OCI-LY1 (cell line): ENCODE results near the gene PAWR.

Experiments used
- H2AFZ ChIP-seq: fragments of 200-600 bp; sonication (generic), shearing (Covaris generic); 2 replicates; pipeline ENCODE4 v1.6.0; 2014; ENCODE audit warnings: antibody characterized with exemption, mild to moderate bottlenecking, low read length
- H3F3A ChIP-seq: fragments of 200-600 bp; sonication (generic), shearing (Covaris generic); 2 replicates; pipeline ENCODE4 v1.6.0; 2014; ENCODE audit warnings: mild to moderate bottlenecking, antibody characterized with exemption, low read length, moderate library complexity; ENCODE audit not compliant: insufficient read depth
- H3K27ac ChIP-seq: fragments of 200-600 bp; sonication (generic); 2 replicates; pipeline ENCODE4 v1.5.1; 2014; ENCODE audit warnings: low read length, mixed run types, mild to moderate bottlenecking, low read depth; ENCODE audit not compliant: poor library complexity, severe bottlenecking
- H3K27me3 ChIP-seq: fragments of 200-600 bp; sonication (generic); 2 replicates; pipeline ENCODE4 v1.6.0; 2014; ENCODE audit warnings: antibody characterized with exemption, mild to moderate bottlenecking, low read length, moderate library complexity; ENCODE audit not compliant: insufficient read depth
- H3K36me3 ChIP-seq: fragments of 200-600 bp; sonication (generic); 2 replicates; pipeline ENCODE4 v1.6.1; 2014; ENCODE audit warnings: mild to moderate bottlenecking, antibody characterized with exemption, low read length, moderate library complexity, mixed read lengths; ENCODE audit not compliant: insufficient read depth
- H3K4me1 ChIP-seq: fragments of 200-600 bp; sonication (generic); 2 replicates; pipeline ENCODE4 v1.5.1; 2014; ENCODE audit warnings: mild to moderate bottlenecking, low read length, moderate library complexity; ENCODE audit not compliant: insufficient read depth, severe bottlenecking
- H3K4me2 ChIP-seq: fragments of 200-600 bp; sonication (generic), shearing (Covaris generic); 2 replicates; pipeline ENCODE4 v1.6.1; 2014; ENCODE audit warnings: low read length
- H3K4me3 ChIP-seq: fragments of 200-600 bp; sonication (generic); 2 replicates; pipeline ENCODE4 v1.5.1; 2014; ENCODE audit warnings: low read length, low read depth, mild to moderate bottlenecking, mixed read lengths; ENCODE audit not compliant: poor library complexity, severe bottlenecking
- H3K79me2 ChIP-seq: fragments of 200-600 bp; shearing (Covaris generic); 2 replicates; pipeline ENCODE4 v1.6.1; 2016; ENCODE audit warnings: mixed run types, low read length, mixed read lengths; ENCODE audit not compliant: insufficient read depth
- H3K9ac ChIP-seq: fragments of 200-600 bp; sonication (generic), shearing (Covaris generic); 2 replicates; pipeline ENCODE4 v1.6.1; 2014; ENCODE audit warnings: mild to moderate bottlenecking, low read length, mixed read lengths
- H3K9me2 ChIP-seq: fragments of 200-600 bp; sonication (generic), shearing (Covaris generic); 2 replicates; pipeline ENCODE4 v1.6.1; 2014; ENCODE audit warnings: low read depth, mild to moderate bottlenecking, low read length, mixed read lengths
- H3K9me3 ChIP-seq: fragments of 200-600 bp; shearing (Covaris generic); 2 replicates; pipeline ENCODE4 v1.6.1; 2014; ENCODE audit warnings: low read length, mixed read lengths
- H4K20me1 ChIP-seq: fragments of 200-600 bp; sonication (generic), shearing (Covaris generic); 2 replicates; pipeline ENCODE4 v1.6.0; 2016; ENCODE audit warnings: mild to moderate bottlenecking, low read length; ENCODE audit not compliant: insufficient read depth
- CTCF ChIP-seq: fragments of 200-600 bp; sonication (generic), shearing (Covaris generic); IDR thresholded peaks from 2 replicates; pipeline ENCODE4 v1.5.1; 2017; ENCODE audit warnings: mild to moderate bottlenecking, antibody characterized with exemption, low read length, moderate library complexity, mixed read lengths
- EZH2 ChIP-seq: fragments of 200-600 bp; sonication (generic), shearing (Covaris generic); IDR thresholded peaks from 2 replicates; pipeline ENCODE4 v1.8.0; 2017; ENCODE audit warnings: borderline replicate concordance, mixed run types, mild to moderate bottlenecking, antibody characterized with exemption, low read length, moderate library complexity, mixed read lengths

PAWR gene

GRCh38 chr12:79590751-79591150 is 100.0 kb downstream of the PAWR start:
- H3K9ac ChIP-seq: no peak overlapping the region
- H3K9me3 ChIP-seq: no peaks in the 10 kb centered on the region
- no peak overlapping the region for H2AFZ ChIP-seq
- H3F3A ChIP-seq: no peaks in the 10 kb centered on the region; the same call in 1 of the 2 replicates
- no peaks in the 10 kb centered on the region for H3K79me2 ChIP-seq
- H3K4me2 ChIP-seq: no peak overlapping the region
- H4K20me1 ChIP-seq: no peaks in the 10 kb centered on the region
- H3K9me2 ChIP-seq: no peaks in the 10 kb centered on the region; the same call in 1 of the 2 replicates
- peaks cover 45% of the 10 kb centered on the region for H3K36me3 ChIP-seq
- TF ChIP-seq CTCF: no peak
- no peak for TF ChIP-seq EZH2
- no peaks in the 10 kb centered on the region for H3K4me1 ChIP-seq
- H3K27ac ChIP-seq: no peak overlapping the region
- no peak overlapping the region for H3K4me3 ChIP-seq
- no peaks in the 10 kb centered on the region for H3K27me3 ChIP-seq

DNA sequence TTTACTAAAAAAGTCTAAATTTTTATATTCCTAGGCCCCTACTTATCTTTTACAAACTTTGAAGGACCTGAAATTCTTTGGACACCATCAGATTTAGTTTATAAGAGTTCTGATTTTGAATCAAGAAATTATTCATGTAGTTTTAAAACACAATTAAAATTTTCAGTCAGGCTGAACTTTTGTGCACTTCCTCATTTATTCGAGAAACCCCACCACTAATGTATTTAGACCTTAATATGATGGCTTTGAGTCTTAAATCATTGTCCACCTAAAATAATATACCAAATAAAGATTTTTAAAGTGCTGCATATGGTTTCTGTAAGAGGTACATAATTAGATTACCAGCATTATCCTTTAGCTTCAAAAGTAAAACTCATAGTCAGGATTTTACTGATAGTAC is 103.4 kb downstream of the PAWR start:
- Histone ChIP-seq H3K9me2 (no peaks in the 10 kb centered on the region; the same call in 1 of the 2 replicates), H3K4me1 (no peaks in the 10 kb centered on the region), H3K4me2 (no peak overlapping the region), H3K27ac (no peak overlapping the region), H3K36me3 (peaks cover 28% of the 10 kb centered on the region), H3K79me2 (no peaks in the 10 kb centered on the region), H3K9me3 (no peaks in the 10 kb centered on the region), H3K9ac (no peak overlapping the region), H4K20me1 (no peaks in the 10 kb centered on the region), H3F3A (no peaks in the 10 kb centered on the region; the same call in 1 of the 2 replicates), H3K27me3 (no peaks in the 10 kb centered on the region), H3K4me3 (no peak overlapping the region), H2AFZ (no peak overlapping the region)
- no peak for TF ChIP-seq EZH2
- TF ChIP-seq CTCF: no peak

DNA sequence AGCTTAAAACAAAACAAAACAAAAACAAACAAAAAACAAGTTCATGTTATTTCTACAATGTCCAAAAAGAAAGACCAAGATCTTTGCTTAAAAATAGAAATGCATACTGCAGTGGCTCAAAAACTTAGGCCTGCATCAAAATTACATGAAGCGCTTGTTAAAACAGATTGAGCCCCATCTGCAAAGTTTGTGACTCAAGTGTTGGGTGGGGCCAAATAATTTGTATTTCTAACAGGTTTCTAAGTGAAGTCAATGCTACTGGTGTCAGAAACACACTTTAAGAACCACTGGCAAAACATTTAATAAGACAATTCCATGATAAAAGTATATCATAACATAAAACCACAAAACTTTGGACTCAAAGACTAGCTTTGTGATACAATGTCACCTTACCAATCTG is 105.6 kb downstream of the PAWR start:
- H3K9me2 ChIP-seq: no peaks in the 10 kb centered on the region; the same call in 1 of the 2 replicates
- H3K27ac ChIP-seq: no peak overlapping the region
- H3K9me3 ChIP-seq: no peaks in the 10 kb centered on the region
- no peaks in the 10 kb centered on the region for H4K20me1 ChIP-seq
- H3K27me3 ChIP-seq: no peaks in the 10 kb centered on the region
- no peaks in the 10 kb centered on the region for H3K4me1 ChIP-seq
- TF ChIP-seq CTCF (no peak), EZH2 (no peak)
- H3K4me3 ChIP-seq: no peak overlapping the region
- no peak overlapping the region for H3K4me2 ChIP-seq
- no peak overlapping the region for H2AFZ ChIP-seq
- peaks cover 15% of the 10 kb centered on the region for H3K36me3 ChIP-seq
- H3K9ac ChIP-seq: no peak overlapping the region
- no peaks in the 10 kb centered on the region for H3K79me2 ChIP-seq
- no peaks in the 10 kb centered on the region; the same call in 1 of the 2 replicates for H3F3A ChIP-seq
